ENCODE measurements around the gene LRRFIP1. TPM values are rescaled to one million over a fixed set of nuclear protein-coding genes. Genes with fewer than 3 reads are reported as not detected.
A peak's percentile ranks its signal among the peaks of the same experiment; 100 is the strongest.
"Not testable (repeated sequence)": the region's sequence is repeated elsewhere in the genome, so short reads cannot be mapped to it uniquely, and the experiment has no call there.

The LRRFIP1 gene
- total and polyA plus RNA-seq, 12 donors, result 91.5 to 132 (median 110) TPM

DNA sequence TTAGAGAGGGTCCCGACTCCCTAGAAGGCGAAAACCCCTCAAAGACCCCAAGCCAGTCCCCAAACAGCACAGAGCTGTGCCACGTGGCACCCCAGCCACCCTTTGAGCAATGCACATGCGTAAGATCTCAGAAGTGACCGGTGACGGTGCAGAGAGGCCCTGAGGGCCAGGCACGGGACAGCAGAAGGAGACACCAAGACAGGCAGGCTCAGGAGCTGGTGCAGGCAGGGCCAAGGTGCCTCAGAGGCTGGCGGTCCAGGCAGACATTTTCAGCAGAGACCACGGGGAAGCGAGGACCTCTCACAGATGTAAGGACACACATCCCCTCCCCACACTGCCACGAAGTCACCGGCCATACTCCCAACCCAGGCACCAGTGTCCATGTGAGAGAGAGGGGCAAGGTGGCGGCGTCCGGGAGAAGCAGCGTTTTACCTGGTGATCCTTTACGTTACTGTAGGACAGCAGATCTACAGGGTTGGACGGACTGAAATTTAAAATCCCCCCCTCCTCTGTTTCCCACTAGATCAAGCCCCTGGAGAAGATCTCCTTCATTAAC, 34.9 kb upstream of the LRRFIP1 start:
- no peak for ATAC-seq
- intact Hi-C loops (cut with DNase I), result loop anchor here in 2 of 10 donors (5.0 to 10.0 kb wide), 2 partner anchors 72 to 80 kb away; no protein-coding TSS in a partner anchor

GRCh38 chr2:237593036-237593435, 34.4 kb upstream of the LRRFIP1 start:
- Histone ChIP-seq H3K9me3 (no peaks in the 10 kb centered on the region), H3K36me3 (no peaks in the 10 kb centered on the region), H3K27me3 (no peaks in the 10 kb centered on the region), H3K27ac (no peak overlapping the region), H3K4me1 (peaks cover 10 to 44% (median 26%) of the 10 kb centered on the region in 9 donors), H3K4me3 (no peak overlapping the region)
- 86 to 93% methylated on average over 10 of the region's 10 CpGs for WGBS, 2 donors
- intact Hi-C loops (cut with DNase I), result loop anchor here in 2 of 10 donors (5.0 to 10.0 kb wide), 2 partner anchors 72 to 79 kb away; no protein-coding TSS in a partner anchor
- no peak for ATAC-seq
- DNase-seq, result no peak
- TF ChIP-seq CTCF (IDR thresholded peaks at IDR 0.05), result no peak

More for the DNA sequence above, 34.9 kb upstream of the LRRFIP1 start:
- WGBS, 2 donors, result 95 to 96% methylated on average over 18 of the region's 18 CpGs
- H3K27me3 ChIP-seq, result no peaks in the 10 kb centered on the region
- H3K9me3 ChIP-seq, result no peaks in the 10 kb centered on the region
- no peak for TF ChIP-seq CTCF (IDR thresholded peaks at IDR 0.05)
- H3K36me3 ChIP-seq, result no peaks in the 10 kb centered on the region
- H3K4me1 ChIP-seq, result peaks cover 10 to 44% (median 26%) of the 10 kb centered on the region in 9 donors
- no peak for DNase-seq
- no peak overlapping the region for H3K27ac ChIP-seq
- no peak overlapping the region for H3K4me3 ChIP-seq

DNA sequence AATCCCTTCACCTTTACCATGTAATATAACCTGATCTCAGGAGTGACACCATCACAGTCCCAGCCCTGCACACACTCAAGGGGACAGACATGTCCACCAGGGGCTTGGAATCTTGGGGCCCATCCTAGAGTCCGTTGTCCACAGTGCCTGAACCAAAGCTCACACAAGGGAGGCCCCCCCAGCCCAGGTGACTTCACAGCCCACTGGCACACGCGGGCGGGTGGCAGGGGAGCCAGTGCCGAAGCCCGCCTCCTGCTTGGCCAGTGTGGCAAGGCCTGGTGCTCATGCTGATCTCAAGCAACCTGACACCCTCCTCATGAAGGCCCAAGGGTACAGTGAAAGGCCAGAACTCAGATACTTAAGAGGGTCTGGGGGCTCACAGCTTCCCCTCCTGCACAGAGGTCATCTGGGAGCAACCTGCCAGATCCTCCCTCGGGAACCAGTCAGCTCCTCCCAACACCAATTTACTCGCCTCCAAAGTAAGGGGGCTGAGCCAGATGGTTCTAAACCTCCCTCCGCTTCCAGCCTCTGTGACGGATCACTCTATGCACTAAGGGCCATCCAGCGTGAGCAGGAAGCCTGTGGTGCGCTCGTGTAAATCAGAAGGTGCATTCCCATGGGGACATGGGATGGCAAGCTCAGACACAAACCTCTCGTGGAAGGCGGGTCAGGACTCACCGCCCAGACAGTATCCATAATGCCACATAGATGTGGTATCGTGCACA, 33.6 kb upstream of the LRRFIP1 start:
- Histone ChIP-seq H3K4me3 (no peak overlapping the region), H3K9me3 (no peaks in the 10 kb centered on the region), H3K27me3 (no peaks in the 10 kb centered on the region), H3K27ac (peak overlapping the region in 4 of 10 donors; percentile 67 to 79 (median 75)), H3K36me3 (no peaks in the 10 kb centered on the region), H3K4me1 (peaks cover 10 to 44% (median 26%) of the 10 kb centered on the region in 9 donors)
- DNase-seq (no peak), ATAC-seq (no peak)
- 92 to 96% methylated on average over 17 of the region's 17 CpGs for WGBS, 2 donors
- intact Hi-C loops (cut with DNase I), result loop anchor here in 2 of 10 donors (5.0 to 10.0 kb wide), 2 partner anchors 71 to 79 kb away; no protein-coding TSS in a partner anchor
- TF ChIP-seq CTCF (IDR thresholded peaks at IDR 0.05), result no peak

- DNase-seq, result no peak
- peak overlapping the region in 8 of 10 donors; percentile 14 to 80 (median 70) for H3K27ac ChIP-seq
- TF ChIP-seq CTCF (IDR thresholded peaks at IDR 0.05), result no peak
- ATAC-seq, result peak in 5 of 8 donors; percentile 6 to 40 (median 13)
- no peaks in the 10 kb centered on the region for H3K9me3 ChIP-seq
- H3K27me3 ChIP-seq, result no peaks in the 10 kb centered on the region
- H3K4me1 ChIP-seq, result peaks cover 10 to 47% (median 29%) of the 10 kb centered on the region in 9 donors
- H3K4me3 ChIP-seq, result no peak overlapping the region
- intact Hi-C loops (cut with DNase I), result loop anchor here in 2 of 10 donors (5.0 to 10.0 kb wide), 2 partner anchors 70 to 78 kb away; no protein-coding TSS in a partner anchor
- H3K36me3 ChIP-seq, result no peaks in the 10 kb centered on the region
- WGBS, 2 donors, result 52 to 57% methylated on average over 5 of the region's 5 CpGs
These were observed 32.9 kb upstream of the LRRFIP1 start for GRCh38 chr2:237594514-237594871.

DNA sequence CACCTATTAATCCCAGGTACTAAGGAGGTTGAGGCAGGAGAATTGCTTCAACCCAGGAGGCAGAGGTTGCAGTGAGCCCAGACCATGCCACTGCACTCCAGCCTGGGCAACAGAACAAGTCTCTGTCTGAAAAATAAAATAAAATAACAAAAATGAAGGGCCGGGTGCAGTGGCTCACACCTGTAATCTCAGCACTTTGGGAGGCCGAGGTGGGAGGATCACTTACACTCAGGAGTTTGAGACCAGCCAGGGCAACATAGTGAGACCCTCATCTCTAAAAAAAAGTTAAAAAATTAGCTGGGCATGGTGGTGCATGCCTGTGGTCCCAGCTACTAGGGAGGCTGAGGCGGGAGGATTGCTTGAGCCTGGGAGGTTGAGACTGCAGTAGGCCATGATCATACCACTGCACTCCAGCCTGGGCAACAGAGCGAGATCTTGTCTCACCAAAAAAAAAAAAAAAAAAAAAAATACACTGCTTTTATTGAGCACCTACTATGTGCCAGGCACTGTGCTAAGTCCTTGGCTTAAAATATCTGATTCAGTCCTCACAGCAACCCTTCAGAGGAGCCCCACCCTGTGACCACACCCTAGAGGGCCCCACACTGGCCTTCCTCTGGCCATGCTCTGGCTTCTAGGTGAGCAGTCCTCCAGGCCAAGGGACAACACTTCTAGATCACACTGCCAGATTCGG, 31.4 kb upstream of the LRRFIP1 start:
- not testable (repeated sequence) for H3K9me3 ChIP-seq, H3K4me3 ChIP-seq, H3K27me3 ChIP-seq, DNase-seq, ATAC-seq, H3K36me3 ChIP-seq
- H3K4me1 ChIP-seq, result peaks cover 8 to 47% (median 33%) of the 10 kb centered on the region in 9 donors
- WGBS, 2 donors, result 84 to 95% methylated on average over 4 to 5 of the region's 5 CpGs
- intact Hi-C loops (cut with DNase I), result loop anchor here in 3 of 10 donors (5.0 to 10.0 kb wide), 3 partner anchors 66 to 151 kb away; no protein-coding TSS in a partner anchor
- peak overlapping the region in 6 of 10 donors; percentile 43 to 80 (median 75) for H3K27ac ChIP-seq
